Smooth muscle cell (in vitro differentiated cells): ENCODE measurements around the gene CHAT. TPM values are rescaled to one million over a fixed set of nuclear protein-coding genes. Genes with fewer than 3 reads are reported as not detected.

Experiments used
- DNase-seq: peaks from one replicate; lab custom pipeline; 2025; ENCODE audit not compliant: unreplicated experiment; lab: John Stamatoyannopoulos, UW
- H2AFZ ChIP-seq: fragments of 200-600 bp; sonication (generic); 2 replicates; pipeline ENCODE4 v1.6.0; 2016; ENCODE audit warnings: antibody characterized with exemption, low read depth, mild to moderate bottlenecking
- H3F3A ChIP-seq: fragments of 200-600 bp; sonication (generic); 2 replicates; pipeline ENCODE4 v1.6.0; 2017; ENCODE audit warnings: antibody characterized with exemption, low read depth
- H3K27ac ChIP-seq: fragments of 200-600 bp; sonication (generic); 2 replicates; pipeline ENCODE4 v1.5.1; 2016; ENCODE audit warnings: low read depth, mild to moderate bottlenecking
- H3K27me3 ChIP-seq: fragments of 200-600 bp; sonication (generic); 2 replicates; pipeline ENCODE4 v1.6.1; 2016; ENCODE audit warnings: low read depth, mild to moderate bottlenecking
- H3K36me3 ChIP-seq: fragments of 200-600 bp; sonication (generic); 2 replicates; pipeline ENCODE4 v1.5.1; 2016; ENCODE audit warnings: low read depth
- H3K4me1 ChIP-seq: fragments of 200-600 bp; sonication (generic); 2 replicates; pipeline ENCODE4 v1.5.1; 2016; ENCODE audit warnings: low read depth
- H3K4me2 ChIP-seq: fragments of 200-600 bp; sonication (generic); 2 replicates; pipeline ENCODE4 v1.6.0; 2016; ENCODE audit warnings: mild to moderate bottlenecking
- H3K4me3 ChIP-seq: fragments of 200-600 bp; sonication (generic); 2 replicates; pipeline ENCODE4 v1.5.1; 2016; ENCODE audit warnings: mild to moderate bottlenecking
- H3K79me2 ChIP-seq: fragments of 200-600 bp; sonication (generic); 2 replicates; pipeline ENCODE4 v1.6.0; 2016; ENCODE audit warnings: low read depth, mild to moderate bottlenecking
- H3K9ac ChIP-seq: fragments of 200-600 bp; sonication (generic); 2 replicates; pipeline ENCODE4 v1.6.0; 2016; ENCODE audit warnings: low read depth
- H3K9me3 ChIP-seq: fragments of 200-600 bp; sonication (generic); replicated peaks from 2 replicates; pipeline ENCODE4 v1.5.1; 2016; ENCODE audit warnings: low read depth
- H4K20me1 ChIP-seq: fragments of 200-600 bp; sonication (generic); 2 replicates; pipeline ENCODE4 v1.6.0; 2016; ENCODE audit warnings: low read depth
- CTCF ChIP-seq: fragments of 200-600 bp; sonication (generic); IDR thresholded peaks from 2 replicates; pipeline ENCODE4 v1.5.1; 2017; ENCODE audit warnings: borderline replicate concordance, mild to moderate bottlenecking, antibody characterized with exemption; ENCODE audit not compliant: insufficient read depth, poor library complexity, severe bottlenecking
- WGBS: methylation state at CpG from one replicate; pipeline ENCODE4 v1.1.7; 2016; ENCODE audit warnings: low lambda C conversion rate; 5-methylcytosine and 5-hydroxymethylcytosine counted together
- polyA plus RNA-seq: library from polyadenylated mRNA; unstranded; fragments of >200 nt; fragmentation: Nextera tagmentation; extraction: Ambion mirVana; gene quantifications from 2 replicates; pipeline ENCODE4 v1.2.1, GENCODE V29; 2016
- total RNA-seq: library from RNA; depleted of rRNA; stranded (reverse); fragments of >200 nt; gene quantifications from 2 replicates; pipeline ENCODE4 v1.2.3, GENCODE V29; 2014

The CHAT gene
- total and polyA plus RNA-seq, 2 experiments from 2014 or later = not detected

- DNase-seq = no peak
- H3K27me3 ChIP-seq = peaks cover 3% of the 10 kb centered on the region
- H3F3A ChIP-seq = no peaks in the 10 kb centered on the region
- no peak overlapping the region for H2AFZ ChIP-seq
- WGBS = 96% methylated on average over 6 of the region's 6 CpGs
- no peak overlapping the region for H3K9ac ChIP-seq
- no peak overlapping the region for H3K4me2 ChIP-seq
- H3K4me1 ChIP-seq = no peaks in the 10 kb centered on the region
- no peak overlapping the region for H3K27ac ChIP-seq
- H3K9me3 ChIP-seq = no peaks in the 10 kb centered on the region
- no peaks in the 10 kb centered on the region for H4K20me1 ChIP-seq
- no peaks in the 10 kb centered on the region for H3K36me3 ChIP-seq
- TF ChIP-seq CTCF = no peak
- no peaks in the 10 kb centered on the region for H3K79me2 ChIP-seq
- no peak overlapping the region for H3K4me3 ChIP-seq
These were observed 18.1 kb downstream of the CHAT start for GRCh38 chr10:49631975-49632374.

GRCh38 chr10:49632406-49633317 is 18.8 kb downstream of the CHAT start:
- no peaks in the 10 kb centered on the region for H3K9me3 ChIP-seq
- TF ChIP-seq CTCF = no peak
- no peak overlapping the region for H3K4me3 ChIP-seq
- H3K27ac ChIP-seq = no peak overlapping the region
- no peaks in the 10 kb centered on the region for H3K79me2 ChIP-seq
- no peaks in the 10 kb centered on the region for H4K20me1 ChIP-seq
- 67% methylated on average over 11 of the region's 12 CpGs for WGBS
- no peak overlapping the region for H2AFZ ChIP-seq
- H3K4me1 ChIP-seq = no peaks in the 10 kb centered on the region
- no peak overlapping the region for H3K4me2 ChIP-seq
- peaks cover 9% of the 10 kb centered on the region for H3K27me3 ChIP-seq
- DNase-seq = no peak
- H3K9ac ChIP-seq = no peak overlapping the region
- H3F3A ChIP-seq = no peaks in the 10 kb centered on the region
- no peaks in the 10 kb centered on the region for H3K36me3 ChIP-seq

- Histone ChIP-seq H3K36me3 (no peaks in the 10 kb centered on the region), H3K9ac (no peak overlapping the region), H3K27ac (no peak overlapping the region), H3K4me2 (no peak overlapping the region), H3K27me3 (peaks cover 16% of the 10 kb centered on the region), H3K4me1 (no peaks in the 10 kb centered on the region), H3F3A (no peaks in the 10 kb centered on the region), H3K4me3 (no peak overlapping the region), H3K79me2 (no peaks in the 10 kb centered on the region), H2AFZ (no peak overlapping the region), H4K20me1 (no peaks in the 10 kb centered on the region), H3K9me3 (no peaks in the 10 kb centered on the region)
- TF ChIP-seq CTCF = no peak
- no peak for DNase-seq
- WGBS = 52% methylated on average over 13 of the region's 13 CpGs
These were observed 19.7 kb downstream of the CHAT start for GRCh38 chr10:49633327-49634068.
